Panc1 (cell line): ENCODE measurements around the gene LIPE. TPM values are rescaled to one million over a fixed set of nuclear protein-coding genes. Genes with fewer than 3 reads are reported as not detected.
A peak's percentile ranks its signal among the peaks of the same experiment; 100 is the strongest.

ENCODE experiments used
- ATAC-seq: fragments of 200-7000 bp; cut with Tn5 transposase; 2 replicates; pipeline ENCODE4 v1.9.1; 2020; ENCODE audit warnings: mild to moderate bottlenecking, moderate library complexity
- Bru-seq: library from RNA; stranded (reverse); fragments of 400-500 nt; gene quantifications from one replicate; lab custom pipeline; 2021; lab: Mats Ljungman, UMichigan
- BruChase-seq, 2 experiments: library from RNA; stranded (reverse); fragments of 400-500 nt; gene quantifications; one replicate each; lab custom pipeline; 2021; lab: Mats Ljungman, UMichigan
- BruUV-seq: library from RNA; stranded (reverse); fragments of 400-500 nt; replicated peaks from 2 replicates; lab custom pipeline; 2021; lab: Mats Ljungman, UMichigan
- CTCF ChIA-PET: fragments of 300-600 bp; sonication (Branson Sonifier 250); formaldehyde crosslinking; loops from one replicate; lab custom pipeline; 2022; ENCODE audit warnings: antibody characterized with exemption; lab: Charles Lee
- POLR2A ChIA-PET: fragments of 300-600 bp; sonication (Branson Sonifier 250); formaldehyde crosslinking; loops from one replicate; lab custom pipeline; 2022; ENCODE audit warnings: antibody characterized with exemption; lab: Charles Lee
- DNase-seq: peaks from one replicate; pipeline ENCODE4 v3.0.0-alpha.2; 2010; ENCODE audit warnings: low read depth, low spot score
- H3K27ac ChIP-seq: 2 replicates; pipeline ENCODE4 v1.5.1; 2011; ENCODE audit warnings: mild to moderate bottlenecking, low read length, inconsistent platforms
- H3K27me3 ChIP-seq: fragments of 200-500 bp; sonication (Bioruptor generic); 2 replicates; pipeline ENCODE4 v1.6.0; 2014; ENCODE audit warnings: low read length, inconsistent platforms; ENCODE audit not compliant: control insufficient read depth, insufficient read depth
- H3K36me3 ChIP-seq: fragments of 200-500 bp; sonication (Bioruptor generic); 2 replicates; pipeline ENCODE4 v1.5.1; 2014; ENCODE audit warnings: inconsistent platforms, mild to moderate bottlenecking, low read length, moderate library complexity; ENCODE audit not compliant: control insufficient read depth, insufficient read depth
- H3K4me1 ChIP-seq: 2 replicates; pipeline ENCODE4 v1.5.1; 2011; ENCODE audit warnings: inconsistent platforms, mild to moderate bottlenecking, low read length, moderate library complexity; ENCODE audit not compliant: control insufficient read depth, insufficient read depth
- H3K4me3 ChIP-seq, 2 experiments: 2 replicates each; pipeline ENCODE4 v1.5.1; 2011 to 2012; ENCODE audit warnings: low read depth in 2 of 2, low read length in 2 of 2, mild to moderate bottlenecking in 2 of 2, inconsistent platforms in 1 of 2, moderate library complexity in 1 of 2
- H3K9me3 ChIP-seq: fragments of 200-500 bp; sonication (Bioruptor generic); 2 replicates; pipeline ENCODE4 v1.5.1; 2014; ENCODE audit warnings: low read depth, mild to moderate bottlenecking, inconsistent platforms, low read length, moderate library complexity; ENCODE audit not compliant: control insufficient read depth, insufficient read depth
- CTCF ChIP-seq: fragments of 450-650 bp; IDR thresholded peaks from 2 replicates; pipeline ENCODE4 v1.5.1; 2017; ENCODE audit warnings: mild to moderate bottlenecking
- POLR2AphosphoS5 ChIP-seq: IDR thresholded peaks from 2 replicates; pipeline ENCODE4 v1.6.1; 2012; ENCODE audit warnings: mild to moderate bottlenecking, low read depth, low read length, moderate library complexity
- REST ChIP-seq, 2 experiments: IDR thresholded peaks; 2 replicates each; pipeline ENCODE4 v1.6.1; 2011 to 2012; ENCODE audit warnings: low read depth in 2 of 2, control low read depth in 1 of 2, low read length in 1 of 2, mild to moderate bottlenecking in 1 of 2, moderate library complexity in 1 of 2; ENCODE audit not compliant: insufficient read depth in 1 of 2
- SIN3A ChIP-seq: IDR thresholded peaks from 2 replicates; pipeline ENCODE4 v1.6.1; 2012; ENCODE audit warnings: low read depth, mild to moderate bottlenecking, low read length, moderate library complexity, borderline replicate concordance; ENCODE audit not compliant: insufficient read depth
- TCF7L2 ChIP-seq: IDR thresholded peaks from 2 replicates; pipeline ENCODE4 v1.6.1; 2011; ENCODE audit warnings: mild to moderate bottlenecking, low read depth, low read length, inconsistent platforms
- in situ Hi-C: cut with HindIII; loops from 2 replicates; pipeline ENCODE4 v1.10.0; 2016; ENCODE audit warnings: low sequenced_read_pairs, low pct_unique_long_range_greater_than_20kb
- intact Hi-C: fragments of 100-400 bp; cut with micrococcal nuclease; formaldehyde crosslinking; loops from one replicate; pipeline ENCODE4 v1.10.0; 2022; ENCODE audit not compliant: unreplicated experiment
- long read RNA-seq: library from polyadenylated mRNA; unstranded; transcript quantifications from one replicate; pipeline ENCODE4 v2.0.0, GENCODE V29; 2021; ENCODE audit not compliant: unreplicated experiment
- polyA plus RNA-seq: library from polyadenylated mRNA; unstranded; fragments of >200 nt; gene quantifications from one replicate; pipeline ENCODE4 v1.2.1, GENCODE V29; 2012; ENCODE audit warnings: missing spikeins; ENCODE audit not compliant: insufficient read length
- total RNA-seq: library from RNA; stranded (reverse); gene quantifications from one replicate; pipeline ENCODE4 v1.2.1, GENCODE V29; 2021; ENCODE audit not compliant: unreplicated experiment

Gene LIPE
- total RNA-seq (3.4 TPM), Bru-seq, nascent RNA (percentile 33 among the genes with signal in this experiment), BruChase-seq, experiment 1, labeled RNA remaining after a 2-hour chase (percentile 33 among the genes with signal in this experiment), BruChase-seq, experiment 2, labeled RNA remaining after a 6-hour chase (percentile 30 among the genes with signal in this experiment)
- 4.1 TPM for polyA plus RNA-seq
- long read RNA-seq, partial matches to known transcripts, result 0 of 1 reads
- long read RNA-seq, other reads (novel, unspliced or antisense), result 1 of 1 reads

- in situ Hi-C loops, result no loop called here
- no peak for DNase-seq
- H3K27me3 ChIP-seq, result no peaks in the 10 kb centered on the region
- ATAC-seq, result no peak
- H3K27ac ChIP-seq, result no peak within 1 kb of the TSS
- TF ChIP-seq CTCF (no peak), POLR2AphosphoS5 (no peak), TCF7L2 (no peak), REST (IDR thresholded peaks at IDR 0.05; ENCODE audit: insufficient read depth in 1 of 2, low read depth in 2 of 2, low read length in 1 of 2) (no peak), SIN3A (no peak)
- POLR2A ChIA-PET, result no interaction called here
- no peaks in the 10 kb centered on the region; the same call in 1 of the 2 replicates for H3K4me1 ChIP-seq
- no peaks in the 10 kb centered on the region for H3K9me3 ChIP-seq
- BruUV-seq, result no TSS peak
- no peaks in the 10 kb centered on the region for H3K36me3 ChIP-seq
- H3K4me3 ChIP-seq, result no peak within 1 kb of the TSS
- intact Hi-C loops, result loop anchor here (5.0 kb wide), 1 partner anchor 360 kb away; no protein-coding TSS in a partner anchor
- CTCF ChIA-PET, result no interaction called here
Measured at GRCh38 chr19:42427313-42427712, at the start of gene LIPE. Gene LIPE, minus strand, starts transcription at chr19:42427388. Its CDS starts 239 bp downstream, at chr19:42427149.

GRCh38 chr19:42475366-42475765, 48.2 kb upstream of the LIPE start:
- BruUV-seq, result no TSS peak
- DNase-seq, result no peak
- Histone ChIP-seq H3K27ac (no peak overlapping the region), H3K36me3 (no peaks in the 10 kb centered on the region), H3K4me1 (no peaks in the 10 kb centered on the region), H3K27me3 (no peaks in the 10 kb centered on the region), H3K9me3 (no peaks in the 10 kb centered on the region), H3K4me3 (no peak overlapping the region)
- TF ChIP-seq POLR2AphosphoS5 (no peak), CTCF (no peak), REST (IDR thresholded peaks at IDR 0.05; ENCODE audit: insufficient read depth in 1 of 2, low read depth in 2 of 2, low read length in 1 of 2) (no peak), SIN3A (no peak), TCF7L2 (no peak)
- POLR2A ChIA-PET, result no interaction called here
- no peak for ATAC-seq
- intact Hi-C loops (no loop called here), in situ Hi-C loops (no loop called here)
- CTCF ChIA-PET, result no interaction called here
